ENCODE measurements around the gene WDR77.

GRCh38 chr1:111449703-111450017, 604 bp upstream of the WDR77 start:
- TF ChIP-seq EZH2 (IDR thresholded peaks at IDR 0.05; ENCODE audit: borderline replicate concordance, low read length): no peak
- no peak for TF ChIP-seq CTCF (conservative IDR thresholded peaks at IDR 0.05 in 1 of 2, IDR thresholded peaks at IDR 0.05 in 1 of 2; ENCODE audit: extremely low read depth in 1 of 2, insufficient read depth in 1 of 2, low read depth in 1 of 2, low read length in 2 of 2)
